Left colon (tissue), 2 donors: ENCODE measurements around the gene CYSRT1. TPM values are rescaled to one million over a fixed set of nuclear protein-coding genes. Genes with fewer than 3 reads are reported as not detected.

Experiments used
- ATAC-seq: fragments of 200-7000 bp; cut with Tn5 transposase; one replicate; pipeline ENCODE4 v1.9.1; 2020; ENCODE audit warnings: mild to moderate bottlenecking, moderate library complexity
- DNase-seq, 2 donors: peaks; one replicate each; pipeline ENCODE4 v3.0.0-alpha.2; 2020
- intact Hi-C, 2 donors: fragments of 100-400 bp; cut with DNase I in 1 of 2; cut with micrococcal nuclease in 1 of 2; formaldehyde crosslinking; loops; one replicate each; pipeline versions ENCODE4 v1.11.2 to v1.14.0; 2022; cut with DNase I, micrococcal nuclease
- total RNA-seq, 2 donors: library from RNA; stranded (reverse); fragmentation: NEBNext Ultra II Directional; extraction: Animal tissue kit (Norgen Biotek cat#: 25700); gene quantifications; one replicate each; pipeline ENCODE4 v1.2.1, GENCODE V29; 2021
- donor health status: DM: no; HTN: no; CAD: no.
- donor health status: DM: yes; HTN: yes; CAD: no.

The CYSRT1 gene
- total RNA-seq, 2 donors from 2014 or later, result 0.43 to 0.47 TPM

DNA sequence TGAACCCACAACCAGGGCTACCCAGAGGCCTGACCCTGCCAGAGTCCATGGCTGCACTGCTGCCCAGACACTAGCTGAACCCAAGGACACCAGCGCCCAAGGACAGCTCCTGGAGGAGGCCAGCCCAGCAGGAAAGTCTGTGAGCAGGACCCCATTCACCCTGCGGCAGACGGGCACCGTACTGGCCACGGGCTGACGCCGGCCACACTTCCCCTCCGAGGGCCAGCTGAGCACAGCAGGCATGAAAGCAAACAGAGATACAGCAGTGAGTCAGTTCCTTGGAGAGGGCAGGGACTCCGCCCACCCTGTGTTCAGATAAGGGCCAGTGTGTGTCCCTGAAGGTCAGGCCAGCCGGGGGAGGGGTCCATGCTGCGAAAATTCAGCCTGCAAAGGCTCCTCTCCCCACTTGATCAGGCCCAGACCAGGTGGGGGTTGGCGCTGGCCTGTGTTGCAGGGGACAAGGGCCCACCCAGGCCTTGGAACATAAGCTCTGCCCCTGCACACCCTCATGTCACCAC, 6.2 kb upstream of the CYSRT1 start:
- DNase-seq (peak; percentile 68 to 76), ATAC-seq (peak; percentile 38)
- intact Hi-C loops, result no loop called here

DNA sequence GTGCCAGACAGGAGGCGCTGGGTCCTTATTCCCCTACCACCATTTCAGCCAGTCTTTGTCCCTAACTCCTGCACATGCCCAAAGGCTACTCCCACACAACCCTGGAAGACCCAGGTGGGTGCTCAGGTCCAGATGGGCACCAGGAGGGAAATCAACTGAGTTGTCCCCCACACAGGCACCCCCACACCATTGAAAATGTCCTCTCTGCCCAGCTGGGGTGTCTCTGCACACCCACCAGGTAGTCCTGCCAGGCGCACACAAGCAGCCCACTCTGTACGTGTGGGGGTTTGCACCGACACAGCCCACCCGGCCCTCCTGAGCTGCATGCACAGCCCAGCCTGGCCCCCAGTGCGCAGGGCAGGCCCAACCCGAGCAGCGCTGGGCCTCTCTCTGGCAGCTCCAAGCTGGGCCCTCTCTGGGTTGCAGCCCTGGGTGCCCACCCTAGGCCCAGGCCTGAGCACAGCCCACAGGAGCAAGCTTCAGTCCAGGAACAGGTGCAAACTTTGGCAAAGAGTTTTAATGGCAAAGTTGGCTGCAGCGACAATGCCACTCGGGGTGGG, 5.1 kb upstream of the CYSRT1 start:
- no peak for DNase-seq
- no peak for ATAC-seq
- intact Hi-C loops, result loop anchor here in 1 of 2 donors (10.0 kb wide), 1 partner anchor 45 kb away; the partner anchor contains the start of genes LRRC26 and TMEM210

DNA sequence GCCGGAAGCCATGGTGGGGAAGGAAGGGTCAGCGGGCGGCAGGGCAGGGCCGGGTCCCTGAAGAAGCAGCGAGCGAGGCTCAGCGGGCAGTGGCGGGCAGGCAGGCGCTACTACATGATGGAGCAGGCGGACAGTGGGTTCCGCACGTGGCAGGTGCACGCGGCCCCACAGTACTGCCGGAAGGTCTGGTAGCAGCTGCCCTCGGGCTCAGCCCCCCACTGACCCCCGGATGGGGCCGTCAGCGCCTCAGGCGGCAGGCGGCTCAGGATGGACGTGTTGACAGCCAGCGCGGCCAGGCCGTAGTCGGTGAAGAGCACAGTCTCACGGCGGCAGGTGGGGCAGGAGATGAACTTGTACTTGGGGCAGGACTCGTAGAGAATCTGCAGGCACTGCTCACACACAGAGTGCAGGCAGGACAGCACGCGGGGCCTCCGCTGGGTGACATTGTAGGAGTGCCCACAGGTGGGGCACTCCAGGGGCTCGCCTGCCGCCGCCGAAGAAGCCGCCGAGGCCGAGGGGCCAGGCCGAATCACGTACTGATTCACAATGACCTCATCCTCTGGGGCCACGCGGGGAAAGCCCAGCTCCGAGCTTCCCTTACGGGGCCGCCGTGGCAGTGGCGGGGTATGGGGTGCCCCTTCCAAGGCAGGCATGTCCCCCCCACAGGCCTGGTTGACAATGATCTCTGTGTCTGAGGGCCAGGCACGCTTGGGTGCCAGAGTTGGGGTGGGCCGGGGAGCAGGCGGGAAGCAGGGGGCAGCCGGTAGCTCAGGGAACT, 4.5 kb upstream of the CYSRT1 start:
- DNase-seq, result no peak
- no peak for ATAC-seq
- intact Hi-C loops, result loop anchor here in 1 of 2 donors (10.0 kb wide), 1 partner anchor 46 kb away; the partner anchor contains the start of genes LRRC26 and TMEM210

DNA sequence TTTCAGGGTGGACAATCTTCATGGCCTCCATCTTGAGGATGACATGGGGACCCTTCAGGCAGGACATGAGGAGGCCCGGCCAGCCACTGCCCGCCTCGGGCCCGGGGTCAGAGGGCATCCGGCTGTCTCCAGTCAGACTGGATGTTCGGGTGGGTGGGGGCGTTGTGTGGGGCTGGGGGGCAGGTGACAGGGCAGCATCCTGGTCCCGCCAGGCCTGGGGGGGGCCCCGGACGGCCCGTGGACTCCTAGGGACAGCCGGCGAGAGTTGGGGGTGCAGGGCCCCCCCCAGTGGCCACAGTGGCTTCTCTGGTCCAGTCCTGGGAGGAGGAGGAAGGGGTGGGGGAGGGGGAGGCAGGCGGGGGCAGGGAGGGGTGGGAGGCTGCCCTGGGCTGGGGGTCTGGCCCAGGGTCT, 3.9 kb upstream of the CYSRT1 start:
- DNase-seq (no peak), ATAC-seq (no peak)
- intact Hi-C loops, result loop anchor here in 1 of 2 donors (10.0 kb wide), 1 partner anchor 46 kb away; the partner anchor contains the start of genes LRRC26 and TMEM210

DNA sequence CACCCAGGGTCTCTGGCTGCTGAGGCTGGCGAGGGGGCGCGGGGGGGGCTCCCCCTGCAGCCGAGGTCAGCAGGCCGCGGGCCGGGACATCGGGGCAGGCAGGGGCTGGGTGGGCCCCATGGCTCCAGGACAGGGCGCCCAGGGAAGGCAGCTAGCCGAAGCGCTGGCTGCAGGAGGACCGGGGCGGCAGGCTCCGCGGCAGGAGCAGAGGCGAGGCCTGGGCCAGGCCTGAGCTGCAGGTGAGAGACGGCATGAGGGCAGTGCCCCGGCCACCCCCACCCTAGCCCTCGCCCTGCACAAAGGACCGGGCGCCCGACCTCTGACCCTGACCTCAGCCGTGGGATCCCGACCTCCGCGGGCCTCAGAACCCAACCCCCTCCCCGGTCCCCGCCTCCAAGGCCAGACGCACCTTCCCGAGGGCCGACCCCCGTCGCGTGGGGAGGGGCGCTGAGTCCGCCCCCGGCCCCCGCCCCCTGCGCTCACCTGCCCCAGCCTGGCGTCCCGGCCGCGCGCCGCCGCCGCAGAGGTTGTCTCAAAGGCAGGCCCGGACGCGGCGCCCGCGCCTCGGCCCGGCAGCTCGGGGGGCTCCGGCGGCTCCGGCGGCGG, 3.4 kb upstream of the CYSRT1 start:
- DNase-seq (peak in 1 of 2 donors; percentile 55), ATAC-seq (no peak)
- intact Hi-C loops, result loop anchor here in 1 of 2 donors (10.0 kb wide), 1 partner anchor 47 kb away; the partner anchor contains the start of genes LRRC26 and TMEM210

GRCh38 chr9:137222190-137223077, 2.5 kb upstream of the CYSRT1 start, which contains the start of gene RNF208:
RNF208 (minus strand) TSS chr9:137222240; CDS start chr9:137221212, 1,028 bp downstream.
- intact Hi-C loops, result loop anchor here in 1 of 2 donors (10.0 kb wide), 1 partner anchor 48 kb away; the partner anchor contains the start of genes LRRC26 and TMEM210
- DNase-seq (peak in 1 of 2 donors; percentile 54), ATAC-seq (peak; percentile 28)

DNA sequence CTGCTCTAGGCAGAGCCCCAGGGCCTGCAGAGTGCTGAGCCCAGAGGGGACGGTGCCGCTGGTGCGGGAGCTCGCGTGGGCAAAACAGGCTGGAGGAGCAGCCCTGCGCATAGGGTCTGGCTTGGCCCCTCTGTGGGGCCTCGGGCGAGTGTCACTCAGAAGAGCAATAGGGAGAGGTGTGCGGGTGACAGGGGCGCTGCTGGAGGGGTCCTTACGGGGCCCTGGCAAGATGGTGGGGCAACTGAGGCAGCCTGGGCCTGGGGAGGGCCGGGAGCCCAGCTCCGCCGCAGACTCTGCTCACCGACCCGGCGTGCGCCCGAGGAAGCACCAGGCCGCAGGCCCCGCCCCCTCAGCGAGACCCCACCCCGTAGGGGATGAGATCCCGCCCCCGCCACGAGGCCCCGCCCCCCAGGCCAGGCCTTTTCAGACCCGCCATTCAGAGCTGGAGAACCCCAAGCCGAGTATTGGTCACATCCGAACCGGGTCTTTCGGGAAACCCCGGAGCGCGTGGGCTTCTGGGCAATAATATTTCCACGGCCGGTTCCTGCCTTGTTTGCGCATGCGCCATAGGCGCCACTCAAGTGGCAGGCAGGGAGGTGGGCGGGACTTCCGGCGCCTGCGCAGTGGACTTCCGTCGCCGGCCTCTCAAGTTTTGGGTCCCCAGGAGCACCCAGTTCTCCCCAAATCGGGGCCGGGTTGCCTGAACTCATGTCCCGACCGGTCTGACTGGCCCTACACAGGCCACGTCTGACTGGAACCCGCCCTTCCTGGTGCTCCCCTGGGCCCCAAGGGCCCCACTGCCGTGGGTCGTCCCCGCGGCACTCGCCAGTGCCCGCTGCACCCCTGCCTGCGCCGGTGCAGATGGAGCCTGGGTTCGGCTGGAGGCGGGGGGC, 1.6 kb upstream of the CYSRT1 start:
- intact Hi-C loops, result loop anchor here in 1 of 2 donors (10.0 kb wide), 1 partner anchor 49 kb away; the partner anchor contains the start of genes LRRC26 and TMEM210

DNA sequence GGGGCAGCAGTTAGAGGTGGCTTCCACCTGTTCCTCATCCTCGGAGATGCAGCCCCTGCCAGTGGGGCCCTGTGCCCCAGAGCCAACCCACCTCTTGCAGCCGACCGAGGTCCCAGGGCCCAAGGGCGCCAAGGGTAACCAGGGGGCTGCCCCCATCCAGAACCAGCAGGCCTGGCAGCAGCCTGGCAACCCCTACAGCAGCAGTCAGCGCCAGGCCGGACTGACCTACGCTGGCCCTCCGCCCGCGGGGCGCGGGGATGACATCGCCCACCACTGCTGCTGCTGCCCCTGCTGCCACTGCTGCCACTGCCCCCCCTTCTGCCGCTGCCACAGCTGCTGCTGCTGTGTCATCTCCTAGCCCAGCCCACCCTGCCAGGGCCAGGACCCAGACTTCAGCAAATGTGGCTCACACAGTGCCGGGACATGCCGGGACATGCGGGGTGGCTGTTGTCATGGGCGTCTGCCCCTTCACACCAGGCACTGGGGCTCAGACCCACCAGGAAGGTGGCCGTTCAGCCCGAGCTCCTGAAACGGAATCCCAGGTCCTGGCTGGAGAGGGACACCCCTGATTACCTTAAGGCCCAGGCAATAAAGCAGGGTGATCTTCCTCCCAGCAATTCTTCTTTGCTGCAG, 841 bp downstream of the CYSRT1 start:
- intact Hi-C loops, result loop anchor here (5.0 to 10.0 kb wide), 2 partner anchors 51 to 104 kb away; partner anchors contain the start of genes LRRC26 (in 1 of the 2) and TMEM210 (in 1 of the 2)
- peak in 1 of 2 donors; percentile 10 for DNase-seq
- ATAC-seq, result no peak

More for the DNA sequence above, 1.6 kb upstream of the CYSRT1 start:
- peak; percentile 96 to 98 for DNase-seq
- peak; percentile 78 for ATAC-seq

GRCh38 chr9:137226338-137227053, 1.5 kb downstream of the CYSRT1 start:
- ATAC-seq, result no peak
- peak in 1 of 2 donors; percentile 32 for DNase-seq
- intact Hi-C loops, result loop anchor here (5.0 to 10.0 kb wide), 2 partner anchors 52 to 104 kb away; partner anchors contain the start of genes LRRC26 (in 1 of the 2) and TMEM210 (in 1 of the 2)

- intact Hi-C loops, result loop anchor here (5.0 to 10.0 kb wide), 2 partner anchors 52 to 105 kb away; partner anchors contain the start of genes LRRC26 (in 1 of the 2) and TMEM210 (in 1 of the 2)
- ATAC-seq, result peak; percentile 53
- peak; percentile 70 to 87 for DNase-seq
These were observed 2.3 kb downstream of the CYSRT1 start, which contains the start of gene RNF224 for GRCh38 chr9:137227054-137227852. RNF224 (plus strand) TSS chr9:137227502; CDS start chr9:137228336, 834 bp downstream.

DNA sequence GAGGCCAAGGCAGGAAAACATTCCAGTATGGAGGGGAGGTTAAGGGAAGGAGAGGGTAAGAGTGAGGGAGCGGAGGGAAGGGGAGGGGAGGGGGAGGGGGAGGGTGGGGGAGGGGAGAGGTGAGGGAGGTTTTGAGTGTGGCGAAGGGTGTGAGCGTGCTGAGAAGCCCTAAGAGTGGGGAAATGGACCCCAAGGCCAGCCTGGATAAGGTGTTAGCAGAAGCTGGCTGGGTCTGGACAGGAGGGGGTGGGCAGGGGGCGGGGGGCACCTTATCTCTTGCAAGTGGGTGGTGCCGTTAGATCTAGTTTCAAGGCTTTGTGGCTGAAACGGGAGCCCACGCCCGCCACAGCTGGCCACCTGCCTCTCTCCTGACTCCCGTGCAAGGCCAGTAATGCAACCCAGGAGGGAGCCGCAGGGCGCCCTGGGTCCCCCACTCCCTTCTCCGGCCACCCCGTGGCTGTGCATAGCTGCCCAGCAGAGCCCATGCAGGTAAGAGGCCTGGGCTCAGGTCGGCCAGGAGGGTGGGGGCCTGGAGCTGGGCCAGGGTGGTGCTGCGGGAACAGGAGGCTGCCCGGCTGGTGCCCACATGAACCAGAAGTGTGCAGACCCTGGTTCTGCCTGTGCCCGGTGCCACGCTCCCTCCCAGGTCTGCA, 3.0 kb downstream of the CYSRT1 start:
- ATAC-seq (no peak), DNase-seq (peak in 1 of 2 donors; percentile 9)
- intact Hi-C loops, result loop anchor here (5.0 to 10.0 kb wide), 2 partner anchors 53 to 106 kb away; partner anchors contain the start of genes LRRC26 (in 1 of the 2) and TMEM210 (in 1 of the 2)

DNA sequence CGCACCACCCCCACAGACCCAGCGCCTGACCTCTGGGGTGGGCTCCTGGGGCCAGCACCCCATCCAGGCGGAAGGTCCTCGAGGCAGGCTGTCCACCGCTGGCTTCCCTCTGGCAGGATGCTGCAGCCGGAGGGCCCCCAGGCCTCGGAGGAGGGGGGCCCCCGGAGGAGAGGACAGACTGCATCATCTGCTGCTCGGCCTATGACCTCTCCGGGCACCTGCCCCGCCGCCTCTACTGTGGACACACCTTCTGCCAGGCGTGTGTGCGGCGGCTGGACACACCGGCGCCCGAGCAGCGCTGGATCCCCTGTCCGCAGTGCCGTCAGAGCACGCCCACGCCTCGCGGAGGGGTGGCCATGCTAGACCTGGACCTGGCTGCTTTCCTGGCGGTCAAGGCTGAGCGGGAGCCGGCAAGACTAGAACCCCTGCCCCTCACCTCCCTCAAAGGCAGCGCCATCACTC, 3.6 kb downstream of the CYSRT1 start:
- DNase-seq (no peak), ATAC-seq (no peak)
- intact Hi-C loops, result loop anchor here (5.0 to 10.0 kb wide), 2 partner anchors 54 to 106 kb away; partner anchors contain the start of genes LRRC26 (in 1 of the 2) and TMEM210 (in 1 of the 2)

DNA sequence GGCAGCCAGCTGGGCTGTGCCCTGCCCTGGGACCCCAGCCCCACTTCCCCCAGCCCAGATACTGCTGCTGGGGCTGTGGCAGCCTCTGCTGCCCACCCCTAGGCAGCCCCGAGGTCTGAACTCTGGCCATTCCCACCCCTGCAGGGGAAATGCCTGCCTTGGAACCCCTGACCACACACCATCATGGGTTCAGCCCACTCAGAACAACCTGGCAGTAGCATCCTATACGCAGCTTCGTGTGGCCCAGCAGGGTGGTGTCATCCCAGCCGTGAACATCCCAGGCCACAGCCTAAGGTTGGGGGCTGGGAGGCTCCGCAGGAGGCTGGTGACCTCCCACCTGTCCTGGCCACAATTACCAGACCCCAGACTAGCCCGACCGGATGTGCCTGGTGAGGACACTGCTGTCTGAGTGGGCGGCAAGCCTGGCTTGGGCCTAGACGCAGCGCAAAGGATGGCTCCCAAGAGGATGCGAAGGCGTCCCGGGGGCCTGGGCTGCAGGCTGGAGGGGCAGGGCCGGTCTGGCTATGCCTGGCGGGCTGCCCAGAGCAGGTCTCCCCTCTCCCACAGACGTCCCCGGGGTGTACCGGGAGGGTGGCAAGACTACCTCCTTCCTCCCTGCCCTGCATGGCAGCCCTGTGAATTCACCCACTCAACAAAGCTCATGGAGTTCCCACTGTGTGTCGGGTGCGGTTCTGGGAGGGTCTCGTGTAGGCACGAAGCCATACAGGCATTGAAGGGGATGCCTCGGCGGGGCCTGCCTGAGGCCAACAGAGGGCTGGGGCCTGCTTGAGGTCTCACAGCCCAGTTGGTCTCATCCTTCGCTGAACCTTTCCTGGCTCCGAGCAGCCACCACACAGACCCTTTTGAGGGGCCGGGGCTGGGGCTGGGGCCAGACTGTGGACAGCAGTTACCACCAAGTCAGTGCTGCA, 4.3 kb downstream of the CYSRT1 start:
- DNase-seq (no peak), ATAC-seq (no peak)
- intact Hi-C loops, result loop anchor here (5.0 to 10.0 kb wide), 2 partner anchors 54 to 107 kb away; partner anchors contain the start of genes LRRC26 (in 1 of the 2) and TMEM210 (in 1 of the 2)
